ENCODE data around the gene SPPL3.

SPPL3 gene

DNA sequence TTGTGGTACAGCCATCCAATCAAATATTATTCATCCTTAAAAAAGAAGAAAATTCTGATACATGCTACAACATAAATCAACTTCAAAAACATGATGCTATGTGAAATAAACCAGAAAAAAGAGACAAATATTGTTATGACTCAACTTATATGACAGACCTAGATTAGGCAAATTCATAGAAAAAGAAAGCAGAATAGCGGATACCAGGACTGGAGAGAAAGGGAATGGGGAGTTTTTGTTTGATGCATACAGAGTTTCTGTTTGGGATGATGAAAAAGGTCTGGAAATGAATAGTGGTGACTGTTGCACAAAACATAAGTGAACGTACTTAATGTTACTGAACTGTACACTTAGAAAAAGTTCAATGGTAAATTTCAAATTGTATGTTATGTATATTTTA lies 82.3 kb downstream of the SPPL3 start:
- H3K27ac ChIP-seq (ENCODE audit: low read depth, low read length), result no peak overlapping the region
- peaks cover 11% of the 10 kb centered on the region for H3K4me1 ChIP-seq (ENCODE audit: control insufficient read depth, low read length)
- H3K36me3 ChIP-seq (ENCODE audit: control insufficient read depth, low read length), result no peaks in the 10 kb centered on the region
- H3K9me3 ChIP-seq (ENCODE audit: control insufficient read depth, insufficient read depth, low read length), result no peaks in the 10 kb centered on the region
- H3F3A ChIP-seq (ENCODE audit: control insufficient read depth, insufficient read depth), result no peaks in the 10 kb centered on the region
- no peaks in the 10 kb centered on the region for H3K27me3 ChIP-seq (ENCODE audit: control insufficient read depth, low read length)
- H3K4me3 ChIP-seq (ENCODE audit: low read length), result no peak overlapping the region
- H3K4me2 ChIP-seq (ENCODE audit: low read length), result no peak overlapping the region
- H3K79me2 ChIP-seq (ENCODE audit: control insufficient read depth, low read length), result peaks cover 62% of the 10 kb centered on the region
- TF ChIP-seq EZH2phosphoT487 (IDR thresholded peaks at IDR 0.05; ENCODE audit: borderline replicate concordance, low read length), result no peak
- no peak for TF ChIP-seq CTCF (IDR thresholded peaks at IDR 0.05; ENCODE audit: low read depth, low read length, poor library complexity, severe bottlenecking)
- no peaks in the 10 kb centered on the region for H3K9me2 ChIP-seq (replicated peaks; ENCODE audit: control insufficient read depth, low read length)
- no peaks in the 10 kb centered on the region; the same call in 1 of the 2 replicates for H4K20me1 ChIP-seq (ENCODE audit: control insufficient read depth, insufficient read depth, low read depth, low read length)

DNA sequence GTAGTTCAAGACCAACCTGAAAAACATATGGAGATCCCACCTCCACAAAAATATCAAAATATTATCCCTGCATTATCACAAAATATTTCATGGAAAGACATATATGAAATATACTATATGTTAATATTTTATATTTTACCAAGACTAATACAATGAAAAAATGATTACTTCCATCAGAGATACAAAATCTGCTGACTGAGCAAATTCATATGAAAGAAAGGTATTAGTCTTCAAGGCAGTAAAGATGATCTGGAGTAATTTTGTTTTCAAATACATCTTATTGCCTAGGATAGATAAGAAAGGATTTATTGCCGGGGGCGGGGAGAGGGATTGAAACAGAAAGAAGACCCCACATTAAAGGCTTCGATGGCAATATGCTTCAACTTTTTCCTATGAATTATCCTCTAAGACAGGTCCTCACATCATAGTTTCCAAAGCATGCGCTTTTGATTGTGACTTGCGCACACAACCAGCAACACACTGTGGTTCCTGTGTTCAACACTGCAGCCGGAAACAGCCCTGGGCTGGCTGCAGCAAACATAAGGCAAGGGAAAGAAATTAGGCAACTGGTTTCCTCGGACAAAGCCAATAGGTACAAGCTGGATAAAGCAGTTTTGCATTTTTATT lies 83.2 kb downstream of the SPPL3 start:
- H3K4me2 ChIP-seq (ENCODE audit: low read length), result no peak overlapping the region
- no peak overlapping the region for H3K4me3 ChIP-seq (ENCODE audit: low read length)
- no peak overlapping the region for H3K27ac ChIP-seq (ENCODE audit: low read depth, low read length)
- peaks cover 11% of the 10 kb centered on the region for H3K4me1 ChIP-seq (ENCODE audit: control insufficient read depth, low read length)
- no peaks in the 10 kb centered on the region; the same call in 1 of the 2 replicates for H4K20me1 ChIP-seq (ENCODE audit: control insufficient read depth, insufficient read depth, low read depth, low read length)
- H3K9me3 ChIP-seq (ENCODE audit: control insufficient read depth, insufficient read depth, low read length), result no peaks in the 10 kb centered on the region
- TF ChIP-seq EZH2phosphoT487 (IDR thresholded peaks at IDR 0.05; ENCODE audit: borderline replicate concordance, low read length) (no peak), CTCF (IDR thresholded peaks at IDR 0.05; ENCODE audit: low read depth, low read length, poor library complexity, severe bottlenecking) (no peak)
- no peaks in the 10 kb centered on the region for H3K27me3 ChIP-seq (ENCODE audit: control insufficient read depth, low read length)
- H3K36me3 ChIP-seq (ENCODE audit: control insufficient read depth, low read length), result no peaks in the 10 kb centered on the region
- H3F3A ChIP-seq (ENCODE audit: control insufficient read depth, insufficient read depth), result no peaks in the 10 kb centered on the region
- peaks cover 56% of the 10 kb centered on the region for H3K79me2 ChIP-seq (ENCODE audit: control insufficient read depth, low read length)
- H3K9me2 ChIP-seq (replicated peaks; ENCODE audit: control insufficient read depth, low read length), result no peaks in the 10 kb centered on the region

DNA sequence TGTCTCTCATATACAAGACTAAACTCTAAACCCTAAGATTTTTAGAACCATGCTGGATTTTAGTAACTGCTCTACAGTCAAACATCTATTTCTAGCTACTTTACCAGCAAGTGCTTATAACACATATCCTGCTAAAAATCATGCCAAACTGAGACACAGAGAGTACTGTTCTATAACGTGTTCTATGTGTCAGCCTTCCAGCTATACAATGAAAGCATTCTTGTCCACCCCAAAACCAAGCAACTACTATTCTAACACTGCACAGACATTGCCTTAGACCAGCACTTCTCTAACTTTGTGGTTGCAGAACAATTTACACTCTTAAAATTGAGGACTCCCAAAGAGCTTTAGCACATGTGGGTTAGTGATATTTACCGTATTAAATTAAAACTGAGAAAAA lies 85.7 kb downstream of the SPPL3 start:
- H3K27me3 ChIP-seq (ENCODE audit: control insufficient read depth, low read length), result no peaks in the 10 kb centered on the region
- H3K4me2 ChIP-seq (ENCODE audit: low read length), result no peak overlapping the region
- peaks cover 49% of the 10 kb centered on the region for H3K79me2 ChIP-seq (ENCODE audit: control insufficient read depth, low read length)
- H3K9me3 ChIP-seq (ENCODE audit: control insufficient read depth, insufficient read depth, low read length), result no peaks in the 10 kb centered on the region
- no peaks in the 10 kb centered on the region for H3K9me2 ChIP-seq (replicated peaks; ENCODE audit: control insufficient read depth, low read length)
- peaks cover 9% of the 10 kb centered on the region for H3K4me1 ChIP-seq (ENCODE audit: control insufficient read depth, low read length)
- no peaks in the 10 kb centered on the region for H3K36me3 ChIP-seq (ENCODE audit: control insufficient read depth, low read length)
- H3F3A ChIP-seq (ENCODE audit: control insufficient read depth, insufficient read depth), result peaks cover 2% of the 10 kb centered on the region; the same call in 1 of the 2 replicates
- no peak for TF ChIP-seq CTCF (IDR thresholded peaks at IDR 0.05; ENCODE audit: low read depth, low read length, poor library complexity, severe bottlenecking)
- no peak for TF ChIP-seq EZH2phosphoT487 (IDR thresholded peaks at IDR 0.05; ENCODE audit: borderline replicate concordance, low read length)
- H4K20me1 ChIP-seq (ENCODE audit: control insufficient read depth, insufficient read depth, low read depth, low read length), result no peaks in the 10 kb centered on the region
- no peak overlapping the region for H3K27ac ChIP-seq (ENCODE audit: low read depth, low read length)
- H3K4me3 ChIP-seq (ENCODE audit: low read length), result no peak overlapping the region
